ENCODE results near the gene MYO1G.

MYO1G gene

DNA sequence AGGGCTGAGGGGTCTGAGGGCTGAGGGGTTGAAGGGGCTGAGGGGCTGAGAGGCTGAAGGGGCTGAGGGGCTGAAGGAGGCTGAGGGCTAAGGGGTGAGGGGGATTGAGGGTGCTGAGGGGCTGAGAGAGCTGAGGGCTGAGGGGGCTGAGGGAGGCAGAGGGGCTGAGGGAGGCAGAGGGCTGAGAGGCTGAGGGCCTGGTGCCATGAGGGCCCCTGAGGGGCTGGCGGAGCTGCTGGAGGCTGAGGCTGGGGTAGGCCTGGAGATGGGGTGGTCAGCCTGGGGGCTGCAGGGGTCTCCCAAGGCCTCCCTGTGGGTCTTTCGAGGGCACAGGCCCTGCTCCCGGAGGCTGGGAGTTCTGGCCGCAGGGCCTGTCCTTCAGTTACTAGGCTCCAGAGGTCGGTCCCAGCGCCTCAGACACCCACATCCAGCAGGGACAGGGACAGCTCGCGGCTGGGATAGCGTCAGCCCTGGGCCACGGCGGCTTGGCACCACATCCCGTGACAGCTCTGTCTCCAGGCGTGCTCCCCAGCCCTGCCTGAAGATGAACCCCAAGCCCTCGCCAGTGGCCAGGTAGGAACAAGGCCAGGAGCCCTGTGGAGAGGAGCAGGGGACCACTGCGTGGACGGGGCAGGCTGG, 16.9 kb downstream of the MYO1G start:
- DNase-seq (ENCODE audit: low spot score in 2 of 2), result no peak
- Mint-ChIP-seq H3K36me3 (peaks cover 8% of the 10 kb centered on the region), H3K9me3 (no peaks in the 10 kb centered on the region)

DNA sequence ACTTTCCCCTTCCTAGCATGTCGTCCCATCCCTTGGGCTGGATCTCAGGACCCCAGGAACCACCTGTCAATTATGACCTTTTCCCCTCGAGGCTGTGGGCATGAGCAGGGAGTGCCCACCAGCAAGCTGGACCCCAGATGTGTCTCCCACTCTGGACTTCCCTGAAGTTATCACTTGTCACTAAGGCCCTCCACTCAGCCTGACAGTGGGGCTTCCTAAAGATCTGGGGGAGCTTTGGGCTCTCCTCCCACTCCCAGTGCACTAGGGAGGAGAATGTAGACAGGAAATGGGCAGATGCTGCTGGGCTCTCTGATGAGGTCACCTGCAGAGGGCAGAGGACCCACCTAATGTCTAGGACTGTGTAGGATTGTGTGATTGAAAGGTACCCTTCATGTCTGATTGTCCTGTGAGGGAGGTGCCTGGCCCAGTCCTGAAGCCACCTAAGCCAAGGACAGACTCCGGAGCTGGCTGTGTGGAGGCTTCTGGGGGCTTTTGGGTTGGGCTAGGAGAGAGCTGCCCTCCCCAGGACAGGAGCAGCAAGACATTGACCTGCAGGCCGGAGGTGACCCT, 18.7 kb downstream of the MYO1G start:
- H3K4me3 Mint-ChIP-seq, result no peak overlapping the region
- peaks cover 17% of the 10 kb centered on the region for H3K4me1 Mint-ChIP-seq
- peak overlapping the region; percentile 96 for H3K27ac Mint-ChIP-seq
- no peak for DNase-seq (ENCODE audit: low spot score in 2 of 2)
- no peaks in the 10 kb centered on the region for H3K9me3 Mint-ChIP-seq
- H3K27me3 Mint-ChIP-seq, result no peaks in the 10 kb centered on the region
- peaks cover 3% of the 10 kb centered on the region for H3K36me3 Mint-ChIP-seq
- ATAC-seq (ENCODE audit: low read depth), result no peak

More for the DNA sequence above, 16.9 kb downstream of the MYO1G start:
- Mint-ChIP-seq H3K27ac (peak overlapping the region; percentile 28), H3K27me3 (no peaks in the 10 kb centered on the region), H3K4me3 (no peak overlapping the region), H3K4me1 (peaks cover 17% of the 10 kb centered on the region)
- no peak for ATAC-seq (ENCODE audit: low read depth)

DNA sequence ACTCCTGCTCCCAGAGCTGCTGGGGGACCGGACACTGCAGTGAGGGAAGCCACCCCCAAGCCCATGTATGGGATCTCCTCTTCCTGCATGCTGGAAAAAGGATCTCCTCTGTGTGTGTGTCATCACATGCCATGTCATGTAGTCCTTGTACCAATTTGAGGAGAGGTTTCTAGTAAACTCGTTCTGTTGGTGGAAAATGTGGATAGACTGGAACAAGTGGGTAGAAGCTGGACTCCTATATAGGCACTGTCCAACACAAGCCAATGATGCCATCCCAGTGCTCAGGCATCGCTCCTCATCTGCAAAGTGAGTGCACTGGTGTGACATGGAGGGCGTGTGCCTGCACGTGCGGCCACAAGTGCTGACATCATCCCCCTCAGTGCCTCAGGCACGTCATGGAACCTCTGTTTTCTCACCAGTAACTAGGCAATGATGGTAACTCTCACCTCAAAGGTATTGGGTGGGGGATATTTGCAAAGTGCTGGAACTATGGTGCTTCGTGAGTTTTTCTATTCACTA, 19.3 kb downstream of the MYO1G start:
- Mint-ChIP-seq H3K4me3 (no peak overlapping the region), H3K4me1 (peaks cover 17% of the 10 kb centered on the region), H3K9me3 (no peaks in the 10 kb centered on the region), H3K36me3 (peaks cover 3% of the 10 kb centered on the region), H3K27ac (peak overlapping the region; percentile 96), H3K27me3 (no peaks in the 10 kb centered on the region)
- DNase-seq (ENCODE audit: low spot score in 2 of 2) (no peak), ATAC-seq (ENCODE audit: low read depth) (peak; percentile 83)

DNA sequence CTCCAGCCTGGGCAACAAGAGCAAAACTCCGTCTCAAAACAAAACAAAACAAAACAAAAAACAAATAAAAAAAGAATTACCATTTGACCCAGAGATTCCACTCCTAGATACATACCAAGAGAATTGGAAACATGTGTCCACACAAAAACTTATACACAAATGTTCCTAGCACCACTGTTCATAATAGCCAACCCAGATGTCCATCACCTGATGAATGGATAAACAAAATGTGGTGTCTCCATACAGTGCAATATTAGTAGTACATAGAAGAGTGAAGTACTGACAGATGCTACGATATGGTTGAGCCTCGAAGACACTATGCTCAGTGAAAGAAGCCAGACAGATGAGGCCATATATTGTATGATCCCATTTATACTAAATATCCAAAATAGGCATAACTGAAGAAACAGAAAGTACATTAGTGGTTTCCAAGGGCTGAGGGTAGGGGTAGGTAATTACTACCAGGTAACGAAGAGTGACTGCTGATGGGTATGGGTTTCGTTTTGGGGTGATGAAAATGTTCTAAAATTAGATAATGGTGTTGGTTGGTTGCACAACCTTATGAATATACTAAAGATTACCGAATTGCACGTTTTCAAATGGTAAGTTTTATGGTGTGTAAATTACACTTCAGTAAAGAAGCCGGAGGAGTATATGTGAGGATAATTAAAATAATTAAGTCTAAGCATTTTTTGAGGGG, 20.0 kb downstream of the MYO1G start:
- DNase-seq (ENCODE audit: low spot score in 2 of 2) (no peak), ATAC-seq (ENCODE audit: low read depth) (peak; percentile 39)
- Mint-ChIP-seq H3K36me3 (peaks cover 3% of the 10 kb centered on the region), H3K9me3 (no peaks in the 10 kb centered on the region), H3K27ac (peak overlapping the region; percentile 96), H3K4me3 (peak overlapping the region; percentile 61), H3K4me1 (peaks cover 17% of the 10 kb centered on the region), H3K27me3 (no peaks in the 10 kb centered on the region)

- no peaks in the 10 kb centered on the region for H3K9me3 Mint-ChIP-seq
- H3K27me3 Mint-ChIP-seq, result peaks cover 2% of the 10 kb centered on the region
- H3K4me3 Mint-ChIP-seq, result no peak overlapping the region
- DNase-seq (ENCODE audit: low spot score in 2 of 2), result no peak
- H3K27ac Mint-ChIP-seq, result no peak overlapping the region
- H3K36me3 Mint-ChIP-seq, result peaks cover 3% of the 10 kb centered on the region
- H3K4me1 Mint-ChIP-seq, result peaks cover 17% of the 10 kb centered on the region
- ATAC-seq (ENCODE audit: low read depth), result no peak
These were observed 22.6 kb downstream of the MYO1G start for GRCh38 chr7:44956157-44956766.

- H3K27ac Mint-ChIP-seq, result no peak overlapping the region
- no peak overlapping the region for H3K4me3 Mint-ChIP-seq
- ATAC-seq (ENCODE audit: low read depth) (no peak), DNase-seq (ENCODE audit: low spot score in 2 of 2) (no peak)
- no peaks in the 10 kb centered on the region for H3K9me3 Mint-ChIP-seq
- H3K4me1 Mint-ChIP-seq, result peaks cover 17% of the 10 kb centered on the region
- peaks cover 2% of the 10 kb centered on the region for H3K27me3 Mint-ChIP-seq
- peaks cover 3% of the 10 kb centered on the region for H3K36me3 Mint-ChIP-seq
These were observed 23.1 kb downstream of the MYO1G start for GRCh38 chr7:44955733-44956132.

- Mint-ChIP-seq H3K36me3 (no peaks in the 10 kb centered on the region), H3K27ac (no peak overlapping the region), H3K9me3 (no peaks in the 10 kb centered on the region), H3K27me3 (peaks cover 6% of the 10 kb centered on the region), H3K4me1 (no peaks in the 10 kb centered on the region), H3K4me3 (no peak overlapping the region)
- ATAC-seq (ENCODE audit: low read depth) (no peak), DNase-seq (ENCODE audit: low spot score in 2 of 2) (no peak)
These were observed 25.7 kb downstream of the MYO1G start for GRCh38 chr7:44953156-44953555.

- H3K27ac Mint-ChIP-seq, result no peak overlapping the region
- no peak for ATAC-seq (ENCODE audit: low read depth)
- no peak overlapping the region for H3K4me3 Mint-ChIP-seq
- H3K4me1 Mint-ChIP-seq, result no peaks in the 10 kb centered on the region
- DNase-seq (ENCODE audit: low spot score in 2 of 2), result no peak
- no peaks in the 10 kb centered on the region for H3K9me3 Mint-ChIP-seq
- H3K27me3 Mint-ChIP-seq, result peaks cover 7% of the 10 kb centered on the region
- no peaks in the 10 kb centered on the region for H3K36me3 Mint-ChIP-seq
These were observed 29.5 kb downstream of the MYO1G start for GRCh38 chr7:44949303-44949702.

- H3K27ac Mint-ChIP-seq, result no peak overlapping the region
- H3K4me1 Mint-ChIP-seq, result no peaks in the 10 kb centered on the region
- H3K9me3 Mint-ChIP-seq, result no peaks in the 10 kb centered on the region
- DNase-seq (ENCODE audit: low spot score in 2 of 2), result no peak
- H3K4me3 Mint-ChIP-seq, result no peak overlapping the region
- peaks cover 5% of the 10 kb centered on the region for H3K27me3 Mint-ChIP-seq
- no peak for ATAC-seq (ENCODE audit: low read depth)
- no peaks in the 10 kb centered on the region for H3K36me3 Mint-ChIP-seq
These were observed 33.3 kb downstream of the MYO1G start for GRCh38 chr7:44945479-44945878.

- no peaks in the 10 kb centered on the region for H3K4me1 Mint-ChIP-seq
- ATAC-seq (ENCODE audit: low read depth) (no peak), DNase-seq (ENCODE audit: low spot score in 2 of 2) (no peak)
- peaks cover 3% of the 10 kb centered on the region for H3K27me3 Mint-ChIP-seq
- no peak overlapping the region for H3K4me3 Mint-ChIP-seq
- H3K9me3 Mint-ChIP-seq, result no peaks in the 10 kb centered on the region
- no peaks in the 10 kb centered on the region for H3K36me3 Mint-ChIP-seq
- no peak overlapping the region for H3K27ac Mint-ChIP-seq
These were observed 34.0 kb downstream of the MYO1G start for GRCh38 chr7:44944821-44945220.

- Mint-ChIP-seq H3K27me3 (peaks cover 5% of the 10 kb centered on the region), H3K4me3 (no peak overlapping the region), H3K36me3 (no peaks in the 10 kb centered on the region), H3K9me3 (no peaks in the 10 kb centered on the region), H3K4me1 (no peaks in the 10 kb centered on the region), H3K27ac (no peak overlapping the region)
- ATAC-seq (ENCODE audit: low read depth) (no peak), DNase-seq (ENCODE audit: low spot score in 2 of 2) (no peak)
These were observed 35.2 kb downstream of the MYO1G start for GRCh38 chr7:44943631-44944030.

DNA sequence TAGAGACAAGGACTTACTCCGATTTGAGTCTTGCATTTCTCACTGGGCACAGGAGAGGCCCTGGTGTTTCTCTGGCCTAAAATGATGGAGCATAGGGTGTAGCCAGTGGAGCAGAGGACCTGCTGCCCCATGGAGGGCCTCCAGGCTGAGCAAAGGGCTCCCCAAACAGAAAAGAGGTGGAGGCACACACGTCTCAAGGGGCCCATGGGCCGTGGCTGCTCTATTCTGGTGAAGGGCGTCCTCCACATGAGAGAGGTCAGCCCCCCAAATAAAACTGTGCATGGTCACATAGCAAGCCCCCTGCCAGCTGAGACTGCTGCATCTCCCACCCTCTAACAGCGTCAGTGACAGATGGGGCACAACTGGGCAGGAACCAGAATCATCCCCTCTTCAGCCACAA, 41.4 kb downstream of the MYO1G start:
- ATAC-seq (ENCODE audit: low read depth), result no peak
- Mint-ChIP-seq H3K36me3 (no peaks in the 10 kb centered on the region), H3K4me1 (no peaks in the 10 kb centered on the region), H3K4me3 (no peak overlapping the region), H3K9me3 (no peaks in the 10 kb centered on the region), H3K27ac (no peak overlapping the region), H3K27me3 (peaks cover 6% of the 10 kb centered on the region)
- no peak for DNase-seq (ENCODE audit: low spot score in 2 of 2)

DNA sequence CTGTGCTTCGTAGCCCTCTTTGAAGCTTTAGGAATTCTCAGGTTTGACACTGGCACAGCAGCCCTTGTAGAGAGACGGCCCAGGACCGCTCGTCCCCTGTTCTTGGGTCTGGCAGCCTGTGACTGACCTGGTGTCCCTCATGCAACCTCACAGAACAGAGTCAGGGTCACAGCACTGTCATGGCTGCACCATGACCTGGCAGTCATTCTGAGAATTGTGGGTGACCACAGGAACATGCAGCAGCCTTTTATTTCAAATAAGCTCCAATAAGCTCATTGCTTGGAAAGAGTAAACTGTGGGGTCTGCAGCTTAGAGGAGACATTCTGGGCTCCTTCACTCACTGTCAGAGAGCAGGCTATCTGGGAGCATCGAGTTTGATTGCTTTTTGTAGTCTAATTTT, 42.5 kb downstream of the MYO1G start:
- Mint-ChIP-seq H3K4me3 (no peak overlapping the region), H3K36me3 (no peaks in the 10 kb centered on the region), H3K27ac (no peak overlapping the region), H3K27me3 (peaks cover 8% of the 10 kb centered on the region), H3K9me3 (no peaks in the 10 kb centered on the region), H3K4me1 (no peaks in the 10 kb centered on the region)
- DNase-seq (ENCODE audit: low spot score in 2 of 2), result no peak
- ATAC-seq (ENCODE audit: low read depth), result no peak

DNA sequence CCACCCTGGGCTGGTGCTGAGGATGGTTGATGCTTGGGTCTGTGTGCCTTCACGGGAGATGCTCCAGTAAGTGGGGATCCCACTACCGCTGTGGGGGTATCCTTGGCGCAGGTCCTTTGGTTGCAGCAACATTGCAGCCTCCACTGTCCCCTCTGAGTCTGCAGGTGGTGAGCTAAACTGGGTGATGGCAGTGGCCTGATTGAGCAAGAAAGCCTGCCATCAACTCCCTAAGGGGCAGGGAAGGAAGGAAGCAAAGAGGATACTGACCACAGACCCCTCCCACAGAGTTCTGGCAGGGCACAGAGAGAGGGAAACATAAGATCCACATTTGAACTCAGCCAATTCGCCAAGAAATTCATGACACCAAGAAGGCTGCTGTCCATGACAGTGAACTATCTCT, 43.2 kb downstream of the MYO1G start:
- peaks cover 8% of the 10 kb centered on the region for H3K27me3 Mint-ChIP-seq
- no peaks in the 10 kb centered on the region for H3K4me1 Mint-ChIP-seq
- no peak for DNase-seq (ENCODE audit: low spot score in 2 of 2)
- no peak overlapping the region for H3K4me3 Mint-ChIP-seq
- no peaks in the 10 kb centered on the region for H3K9me3 Mint-ChIP-seq
- H3K27ac Mint-ChIP-seq, result no peak overlapping the region
- no peaks in the 10 kb centered on the region for H3K36me3 Mint-ChIP-seq
- ATAC-seq (ENCODE audit: low read depth), result no peak
